HepG2 (cell line): ENCODE data around the gene BPIFB6. TPM values are rescaled to one million over a fixed set of nuclear protein-coding genes. Genes with fewer than 3 reads are reported as not detected.

Experiments
- ATF7-NPFF ChIP-seq: sonication (generic); formaldehyde crosslinking; IDR thresholded peaks from 2 replicates; pipeline ENCODE4 v1.8.1; 2023; ENCODE audit warnings: mild to moderate bottlenecking, low read depth, missing genetic modification reagents, moderate library complexity
- CEBPB ChIP-seq: IDR thresholded peaks from 2 replicates; pipeline ENCODE4 v1.6.1; 2011; ENCODE audit warnings: low read depth, low read length, improper control_type of control experiment, borderline replicate concordance
- E2F2 ChIP-seq: sonication (generic); formaldehyde crosslinking; IDR thresholded peaks from 2 replicates; pipeline ENCODE4 v1.4.0; 2020; ENCODE audit warnings: missing genetic modification reagents, borderline replicate concordance
- FOXK1 ChIP-seq: sonication (generic); formaldehyde crosslinking; IDR thresholded peaks from 2 replicates; pipeline ENCODE4 v1.4.0; 2020; ENCODE audit warnings: low read depth, missing genetic modification reagents, borderline replicate concordance
- GATA4 ChIP-seq: sonication (generic); IDR thresholded peaks from 2 replicates; pipeline ENCODE4 v1.6.1; 2016; ENCODE audit warnings: antibody characterized with exemption, low read depth, borderline replicate concordance
- HMG20B ChIP-seq: conservative IDR thresholded peaks from 2 replicates; pipeline ENCODE4 v1.6.1; 2016; ENCODE audit warnings: missing genetic modification reagents, missing compliant biosample characterization
- KDM4B ChIP-seq: sonication (generic); formaldehyde crosslinking; IDR thresholded peaks from 2 replicates; pipeline ENCODE4 v1.4.0; 2020; ENCODE audit warnings: missing genetic modification reagents
- KLF16 ChIP-seq, 2 experiments: sonication (generic) in 1 of 2; formaldehyde crosslinking in 1 of 2; IDR thresholded peaks; 2 replicates each; pipeline versions ENCODE4 v1.6.1 to v1.8.0; 2016 to 2023; ENCODE audit warnings: missing genetic modification reagents in 2 of 2, missing compliant biosample characterization in 1 of 2
- MLX ChIP-seq: IDR thresholded peaks from 2 replicates; pipeline ENCODE4 v1.6.1; 2016
- MTF2 ChIP-seq: sonication (generic); formaldehyde crosslinking; IDR thresholded peaks from 2 replicates; pipeline ENCODE4 v1.5.0; 2020; ENCODE audit warnings: missing genetic modification reagents, borderline replicate concordance
- MYPOP ChIP-seq: sonication (generic); formaldehyde crosslinking; IDR thresholded peaks from 2 replicates; pipeline ENCODE4 v1.8.1; 2023; ENCODE audit warnings: mild to moderate bottlenecking, moderate library complexity, missing genetic modification reagents
- PAF1 ChIP-seq: IDR thresholded peaks from 2 replicates; pipeline ENCODE4 v1.6.1; 2016; ENCODE audit warnings: missing genetic modification reagents, missing compliant biosample characterization
- PRDM4 ChIP-seq: sonication (generic); formaldehyde crosslinking; IDR thresholded peaks from 2 replicates; pipeline ENCODE4 v1.9.0; 2021; ENCODE audit warnings: missing genetic modification reagents, borderline replicate concordance
- RBFOX2 ChIP-seq: fragments of 200-400 bp; formaldehyde crosslinking; IDR thresholded peaks from 2 replicates; pipeline ENCODE4 v1.6.1; 2017; ENCODE audit warnings: low read depth, mild to moderate bottlenecking, low read length
- SMAD1 ChIP-seq: sonication (generic); formaldehyde crosslinking; IDR thresholded peaks from 2 replicates; pipeline ENCODE4 v1.4.0; 2020; ENCODE audit warnings: missing genetic modification reagents, low read depth, mild to moderate bottlenecking, borderline replicate concordance
- SMAD9 ChIP-seq: sonication (generic); formaldehyde crosslinking; IDR thresholded peaks from 2 replicates; pipeline ENCODE4 v1.5.1; 2020; ENCODE audit warnings: mild to moderate bottlenecking, missing genetic modification reagents
- YEATS4 ChIP-seq: sonication (generic); formaldehyde crosslinking; IDR thresholded peaks from 2 replicates; pipeline ENCODE4 v1.4.0; 2020; ENCODE audit warnings: missing genetic modification reagents, borderline replicate concordance
- ZBTB3 ChIP-seq: sonication (generic); formaldehyde crosslinking; IDR thresholded peaks from 2 replicates; pipeline ENCODE4 v1.4.0; 2020; ENCODE audit warnings: low read depth, mild to moderate bottlenecking, moderate library complexity, missing genetic modification reagents, borderline replicate concordance
- ZFP37 ChIP-seq: sonication (generic); formaldehyde crosslinking; IDR thresholded peaks from 2 replicates; pipeline ENCODE4 v1.4.0; 2020; ENCODE audit warnings: missing genetic modification reagents, borderline replicate concordance
- ZNF207 ChIP-seq: fragments of 450-650 bp; IDR thresholded peaks from 2 replicates; pipeline ENCODE4 v1.6.1; 2016; ENCODE audit warnings: antibody characterized with exemption, borderline replicate concordance
- ZNF335 ChIP-seq: sonication (generic); formaldehyde crosslinking; IDR thresholded peaks from 2 replicates; pipeline ENCODE4 v1.4.0; 2020; ENCODE audit warnings: missing genetic modification reagents
- ZNF546 ChIP-seq: sonication (generic); formaldehyde crosslinking; conservative IDR thresholded peaks from 2 replicates; pipeline ENCODE4 v1.8.1; 2023; ENCODE audit warnings: mild to moderate bottlenecking, missing genetic modification reagents
- ZNF557 ChIP-seq: sonication (generic); formaldehyde crosslinking; IDR thresholded peaks from 2 replicates; pipeline ENCODE4 v1.4.0; 2020; ENCODE audit warnings: missing genetic modification reagents
- polyA plus RNA-seq, 8 experiments: library from polyadenylated mRNA; depleted of rRNA in 3 of 8; stranded (reverse) in 7 of 8; unstranded in 1 of 8; fragments of >200 nt; fragmentation: Illumina TruSeq in 4 of 8; extraction: Trizol in 4 of 8; gene quantifications; 2 replicates each; pipeline versions ENCODE4 v1.2.1 to v1.2.3, GENCODE V29; 2011 to 2016; ENCODE audit warnings: low read depth in 4 of 8, missing spikeins in 1 of 8, mixed read lengths in 1 of 8; ENCODE audit not compliant: insufficient read depth in 1 of 8
- total RNA-seq, 5 experiments: library from RNA; depleted of rRNA; stranded (reverse); fragments of >200 nt; fragmentation: Illumina TruSeq; extraction: Trizol; gene quantifications; 2 replicates each; pipeline ENCODE4 v1.2.3, GENCODE V29; 2016; ENCODE audit warnings: low read depth in 1 of 5

Gene BPIFB6
- total and polyA plus RNA-seq, 2 of the 13 experiments (the other 11 are each of a cell fraction or from before 2014, with no cell fraction given): 0.13 to 1.7 TPM

GRCh38 chr20:33005908-33006775 is 25.3 kb upstream of the BPIFB6 start (continued):
- TF ChIP-seq GATA4 (peak; percentile 54; the same call in 1 of the 2 replicates), RBFOX2 (peak; percentile 72), KLF16 (CRISPR knock-in tag; IDR thresholded peaks at IDR 0.05) (peak; percentile 64 to 95; a peak in 3 of 4 replicates), YEATS4 (CRISPR knock-in tag) (peak; percentile 83; the same call in 1 of the 2 replicates), ZBTB3 (CRISPR knock-in tag) (peak; percentile 71; the same call in 1 of the 2 replicates), PAF1 (CRISPR knock-in tag) (no peak), ZFP37 (CRISPR knock-in tag) (no peak), MTF2 (CRISPR knock-in tag) (peak; percentile 39), ZNF335 (CRISPR knock-in tag) (peak; percentile 91), FOXK1 (CRISPR knock-in tag) (peak; percentile 91; the same call in 1 of the 2 replicates), KDM4B (CRISPR knock-in tag) (peak; percentile 94), MLX (CRISPR knock-in tag) (peak; percentile 92), ZNF207 (no peak), ATF7-NPFF (peak; percentile 55; the same call in 1 of the 2 replicates), SMAD9 (CRISPR knock-in tag) (peak; percentile 46; the same call in 1 of the 2 replicates), SMAD1 (CRISPR knock-in tag) (peak; percentile 43; the same call in 1 of the 2 replicates), ZNF546 (no peak; the same call in 1 of the 2 replicates), ZNF557 (CRISPR knock-in tag) (peak; percentile 23; the same call in 1 of the 2 replicates), HMG20B (peak; percentile 92), E2F2 (CRISPR knock-in tag) (0 out of 2 replicates have a peak, but pooled peaks have one; percentile 12), CEBPB (peak; percentile 47; the same call in 1 of the 2 replicates), MYPOP (CRISPR knock-in tag) (peak; percentile 97), PRDM4 (CRISPR knock-in tag) (peak; percentile 45; the same call in 1 of the 2 replicates)
